ENCODE measurements around the gene LMBRD1.
"Not testable (repeated sequence)": the region's sequence is repeated elsewhere in the genome, so short reads cannot be mapped to it uniquely, and the experiment has no call there.

DNA sequence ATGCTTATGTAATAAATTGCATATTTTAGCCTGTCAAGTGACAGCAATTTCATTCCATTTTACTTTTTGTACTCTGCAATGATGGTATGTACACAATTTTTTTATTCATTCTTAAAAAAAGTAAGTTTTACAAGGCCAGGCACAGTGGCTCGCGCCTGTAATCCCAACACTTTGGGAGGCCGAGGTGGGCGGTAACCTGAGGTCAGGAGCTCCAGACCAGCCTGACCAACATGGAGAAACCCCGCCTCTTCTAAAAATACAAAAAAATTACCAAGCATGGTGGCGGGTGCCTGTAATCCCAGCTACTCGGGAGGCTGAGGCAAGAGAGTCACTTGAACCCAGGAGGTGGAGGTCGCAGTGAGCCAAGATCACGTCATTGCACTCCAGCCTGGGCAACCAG lies 130.0 kb downstream of the LMBRD1 start:
- TF ChIP-seq, protein P1, sequence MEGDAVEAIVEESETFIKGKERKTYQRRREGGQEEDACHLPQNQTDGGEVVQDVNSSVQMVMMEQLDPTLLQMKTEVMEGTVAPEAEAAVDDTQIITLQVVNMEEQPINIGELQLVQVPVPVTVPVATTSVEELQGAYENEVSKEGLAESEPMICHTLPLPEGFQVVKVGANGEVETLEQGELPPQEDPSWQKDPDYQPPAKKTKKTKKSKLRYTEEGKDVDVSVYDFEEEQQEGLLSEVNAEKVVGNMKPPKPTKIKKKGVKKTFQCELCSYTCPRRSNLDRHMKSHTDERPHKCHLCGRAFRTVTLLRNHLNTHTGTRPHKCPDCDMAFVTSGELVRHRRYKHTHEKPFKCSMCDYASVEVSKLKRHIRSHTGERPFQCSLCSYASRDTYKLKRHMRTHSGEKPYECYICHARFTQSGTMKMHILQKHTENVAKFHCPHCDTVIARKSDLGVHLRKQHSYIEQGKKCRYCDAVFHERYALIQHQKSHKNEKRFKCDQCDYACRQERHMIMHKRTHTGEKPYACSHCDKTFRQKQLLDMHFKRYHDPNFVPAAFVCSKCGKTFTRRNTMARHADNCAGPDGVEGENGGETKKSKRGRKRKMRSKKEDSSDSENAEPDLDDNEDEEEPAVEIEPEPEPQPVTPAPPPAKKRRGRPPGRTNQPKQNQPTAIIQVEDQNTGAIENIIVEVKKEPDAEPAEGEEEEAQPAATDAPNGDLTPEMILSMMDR (IDR thresholded peaks at IDR 0.05): not testable (repeated sequence)
- TF ChIP-seq POLR2A, POLR2AphosphoS5 (IDR thresholded peaks at IDR 0.05): not testable (repeated sequence)
